Smooth muscle cell (in vitro differentiated cells): Measurements from ENCODE around the gene SHANK3. TPM values are rescaled to one million over a fixed set of nuclear protein-coding genes. Genes with fewer than 3 reads are reported as not detected.

Source experiments
- DNase-seq: peaks from one replicate; lab custom pipeline; 2025; ENCODE audit not compliant: unreplicated experiment; lab: John Stamatoyannopoulos, UW
- H2AFZ ChIP-seq: fragments of 200-600 bp; sonication (generic); 2 replicates; pipeline ENCODE4 v1.6.0; 2016; ENCODE audit warnings: antibody characterized with exemption, low read depth, mild to moderate bottlenecking
- H3F3A ChIP-seq: fragments of 200-600 bp; sonication (generic); 2 replicates; pipeline ENCODE4 v1.6.0; 2017; ENCODE audit warnings: antibody characterized with exemption, low read depth
- H3K27ac ChIP-seq: fragments of 200-600 bp; sonication (generic); 2 replicates; pipeline ENCODE4 v1.5.1; 2016; ENCODE audit warnings: low read depth, mild to moderate bottlenecking
- H3K27me3 ChIP-seq: fragments of 200-600 bp; sonication (generic); 2 replicates; pipeline ENCODE4 v1.6.1; 2016; ENCODE audit warnings: low read depth, mild to moderate bottlenecking
- H3K36me3 ChIP-seq: fragments of 200-600 bp; sonication (generic); 2 replicates; pipeline ENCODE4 v1.5.1; 2016; ENCODE audit warnings: low read depth
- H3K4me1 ChIP-seq: fragments of 200-600 bp; sonication (generic); 2 replicates; pipeline ENCODE4 v1.5.1; 2016; ENCODE audit warnings: low read depth
- H3K4me2 ChIP-seq: fragments of 200-600 bp; sonication (generic); 2 replicates; pipeline ENCODE4 v1.6.0; 2016; ENCODE audit warnings: mild to moderate bottlenecking
- H3K4me3 ChIP-seq: fragments of 200-600 bp; sonication (generic); 2 replicates; pipeline ENCODE4 v1.5.1; 2016; ENCODE audit warnings: mild to moderate bottlenecking
- H3K79me2 ChIP-seq: fragments of 200-600 bp; sonication (generic); 2 replicates; pipeline ENCODE4 v1.6.0; 2016; ENCODE audit warnings: low read depth, mild to moderate bottlenecking
- H3K9ac ChIP-seq: fragments of 200-600 bp; sonication (generic); 2 replicates; pipeline ENCODE4 v1.6.0; 2016; ENCODE audit warnings: low read depth
- H3K9me3 ChIP-seq: fragments of 200-600 bp; sonication (generic); replicated peaks from 2 replicates; pipeline ENCODE4 v1.5.1; 2016; ENCODE audit warnings: low read depth
- H4K20me1 ChIP-seq: fragments of 200-600 bp; sonication (generic); 2 replicates; pipeline ENCODE4 v1.6.0; 2016; ENCODE audit warnings: low read depth
- WGBS: methylation state at CpG from one replicate; pipeline ENCODE4 v1.1.7; 2016; ENCODE audit warnings: low lambda C conversion rate; 5-methylcytosine and 5-hydroxymethylcytosine counted together
- polyA plus RNA-seq: library from polyadenylated mRNA; unstranded; fragments of >200 nt; fragmentation: Nextera tagmentation; extraction: Ambion mirVana; gene quantifications from 2 replicates; pipeline ENCODE4 v1.2.1, GENCODE V29; 2016
- total RNA-seq: library from RNA; depleted of rRNA; stranded (reverse); fragments of >200 nt; gene quantifications from 2 replicates; pipeline ENCODE4 v1.2.3, GENCODE V29; 2014
- TF ChIP-seq, protein P1 (sequence below): fragments of 200-600 bp; sonication (generic); IDR thresholded peaks from 2 replicates; pipeline ENCODE4 v1.5.1; 2017; ENCODE audit warnings: borderline replicate concordance, mild to moderate bottlenecking, antibody characterized with exemption; ENCODE audit not compliant: insufficient read depth, poor library complexity, severe bottlenecking

SHANK3 gene
- total and polyA plus RNA-seq, 2 experiments from 2014 or later, result 1.9 to 2.0 TPM

GRCh38 chr22:50710221-50710620 lies 37.6 kb downstream of the SHANK3 start:
- no peak overlapping the region for H3K27ac ChIP-seq
- H3K9ac ChIP-seq, result no peak overlapping the region
- H3K4me1 ChIP-seq, result no peaks in the 10 kb centered on the region
- no peaks in the 10 kb centered on the region for H3K36me3 ChIP-seq
- TF ChIP-seq, protein P1, sequence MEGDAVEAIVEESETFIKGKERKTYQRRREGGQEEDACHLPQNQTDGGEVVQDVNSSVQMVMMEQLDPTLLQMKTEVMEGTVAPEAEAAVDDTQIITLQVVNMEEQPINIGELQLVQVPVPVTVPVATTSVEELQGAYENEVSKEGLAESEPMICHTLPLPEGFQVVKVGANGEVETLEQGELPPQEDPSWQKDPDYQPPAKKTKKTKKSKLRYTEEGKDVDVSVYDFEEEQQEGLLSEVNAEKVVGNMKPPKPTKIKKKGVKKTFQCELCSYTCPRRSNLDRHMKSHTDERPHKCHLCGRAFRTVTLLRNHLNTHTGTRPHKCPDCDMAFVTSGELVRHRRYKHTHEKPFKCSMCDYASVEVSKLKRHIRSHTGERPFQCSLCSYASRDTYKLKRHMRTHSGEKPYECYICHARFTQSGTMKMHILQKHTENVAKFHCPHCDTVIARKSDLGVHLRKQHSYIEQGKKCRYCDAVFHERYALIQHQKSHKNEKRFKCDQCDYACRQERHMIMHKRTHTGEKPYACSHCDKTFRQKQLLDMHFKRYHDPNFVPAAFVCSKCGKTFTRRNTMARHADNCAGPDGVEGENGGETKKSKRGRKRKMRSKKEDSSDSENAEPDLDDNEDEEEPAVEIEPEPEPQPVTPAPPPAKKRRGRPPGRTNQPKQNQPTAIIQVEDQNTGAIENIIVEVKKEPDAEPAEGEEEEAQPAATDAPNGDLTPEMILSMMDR, result no peak
- H3K4me3 ChIP-seq, result no peak overlapping the region
- H3K79me2 ChIP-seq, result no peaks in the 10 kb centered on the region
- H2AFZ ChIP-seq, result no peak overlapping the region
- no peak overlapping the region for H3K4me2 ChIP-seq
- DNase-seq, result no peak
- no peaks in the 10 kb centered on the region for H4K20me1 ChIP-seq
- no peaks in the 10 kb centered on the region for H3K9me3 ChIP-seq
- H3K27me3 ChIP-seq, result no peaks in the 10 kb centered on the region
- no peaks in the 10 kb centered on the region for H3F3A ChIP-seq
- 93% methylated on average over 4 of the region's 6 CpGs for WGBS

GRCh38 chr22:50710886-50711285 lies 38.3 kb downstream of the SHANK3 start:
- WGBS, result 97% methylated on average over 35 of the region's 38 CpGs

GRCh38 chr22:50711446-50712340 lies 39.1 kb downstream of the SHANK3 start:
- Histone ChIP-seq H3K36me3 (no peaks in the 10 kb centered on the region), H3K4me1 (no peaks in the 10 kb centered on the region), H3K9ac (no peak overlapping the region), H2AFZ (no peak overlapping the region), H3F3A (no peaks in the 10 kb centered on the region), H3K4me2 (no peak overlapping the region), H3K4me3 (no peak overlapping the region), H3K9me3 (no peaks in the 10 kb centered on the region), H3K79me2 (no peaks in the 10 kb centered on the region), H4K20me1 (no peaks in the 10 kb centered on the region), H3K27me3 (no peaks in the 10 kb centered on the region), H3K27ac (no peak overlapping the region)
- 92% methylated on average over 16 of the region's 16 CpGs for WGBS
- TF ChIP-seq, protein P1, result no peak
- DNase-seq, result no peak

More at GRCh38 chr22:50710886-50711285, 38.3 kb downstream of the SHANK3 start:
- Histone ChIP-seq H3K27ac (no peak overlapping the region), H3K79me2 (no peaks in the 10 kb centered on the region), H3K4me2 (no peak overlapping the region), H3K9ac (no peak overlapping the region), H3K4me3 (no peak overlapping the region), H3K9me3 (no peaks in the 10 kb centered on the region), H4K20me1 (no peaks in the 10 kb centered on the region), H2AFZ (no peak overlapping the region), H3K27me3 (no peaks in the 10 kb centered on the region), H3K36me3 (no peaks in the 10 kb centered on the region), H3K4me1 (no peaks in the 10 kb centered on the region), H3F3A (no peaks in the 10 kb centered on the region)
- TF ChIP-seq, protein P1, result no peak
- no peak for DNase-seq
